SK-N-SH (cell line): ENCODE measurements around the gene PSTPIP2. TPM values are rescaled to one million over a fixed set of nuclear protein-coding genes. Genes with fewer than 3 reads are reported as not detected.
"Not testable (repeated sequence)": the region's sequence is repeated elsewhere in the genome, so short reads cannot be mapped to it uniquely, and the experiment has no call there.

ENCODE experiments used
- CTCF ChIA-PET: fragments of 300-600, 350-600 bp; formaldehyde crosslinking; extraction: SDS; loops from one replicate; lab custom pipeline; 2021; lab: Yijun Ruan, JAX
- POLR2A ChIA-PET: fragments of 350-600 bp; sonication (Branson Sonifier 250); formaldehyde crosslinking; extraction: SDS; loops from one replicate; lab custom pipeline; 2020; ENCODE audit warnings: antibody characterized with exemption, inconsistent platforms; lab: Yijun Ruan, JAX
- DNase-seq: peaks from one replicate; pipeline ENCODE4 v3.0.0; 2012
- H2AFZ ChIP-seq: fragments of 200-600 bp; sonication (generic); 2 replicates; pipeline ENCODE4 v1.8.1; 2016; ENCODE audit warnings: antibody characterized with exemption, mild to moderate bottlenecking, low read depth
- H3F3A ChIP-seq: fragments of 200-600 bp; sonication (generic); replicated peaks from 2 replicates; pipeline ENCODE3; 2016; ENCODE audit warnings: antibody characterized with exemption, mild to moderate bottlenecking; ENCODE audit not compliant: insufficient read depth
- H3K27ac ChIP-seq, 2 experiments: fragments of 200-500 bp in 1 of 2; fragments of 200-600 bp in 1 of 2; sonication (Bioruptor generic) in 1 of 2; sonication (generic), shearing (Covaris generic) in 1 of 2; 2 replicates each; pipeline versions ENCODE4 v1.5.1 to v1.6.1; 2014 to 2016; ENCODE audit warnings: low read depth in 2 of 2, inconsistent platforms in 1 of 2, low read length in 1 of 2, mild to moderate bottlenecking in 1 of 2, mixed read lengths in 1 of 2
- H3K27me3 ChIP-seq: fragments of 200-600 bp; sonication (generic), shearing (Covaris generic); 2 replicates; pipeline ENCODE4 v1.6.1; 2016; ENCODE audit warnings: mixed run types; ENCODE audit not compliant: insufficient read depth
- H3K36me3 ChIP-seq, 2 experiments: fragments of 200-500 bp in 1 of 2; fragments of 200-600 bp in 1 of 2; sonication (Bioruptor generic) in 1 of 2; sonication (generic) in 1 of 2; replicated peaks in 1 of 2; 2 replicates each; pipeline versions ENCODE3 to v1.5.1; 2014 to 2016; ENCODE audit warnings: low read length in 1 of 2, mild to moderate bottlenecking in 1 of 2; ENCODE audit not compliant: insufficient read depth in 2 of 2, control insufficient read depth in 1 of 2
- H3K4me1 ChIP-seq, 2 experiments: fragments of 200-500 bp in 1 of 2; fragments of 200-600 bp in 1 of 2; sonication (Bioruptor generic) in 1 of 2; sonication (generic), shearing (Covaris generic) in 1 of 2; 2 replicates each; pipeline versions ENCODE4 v1.5.1 to v1.6.1; 2014 to 2016; ENCODE audit warnings: low read depth in 1 of 2, low read length in 1 of 2, mixed run types in 1 of 2; ENCODE audit not compliant: insufficient read depth in 2 of 2, control insufficient read depth in 1 of 2
- H3K4me2 ChIP-seq: fragments of 200-600 bp; sonication (generic), shearing (Covaris generic); 2 replicates; pipeline ENCODE4 v1.6.1; 2017; ENCODE audit warnings: mixed run types
- H3K4me3 ChIP-seq, 2 experiments: fragments of 200-500 bp in 1 of 2; fragments of 200-600 bp in 1 of 2; sonication (Bioruptor generic) in 1 of 2; sonication (generic), shearing (Covaris generic) in 1 of 2; 2 replicates each; pipeline versions ENCODE4 v1.5.1 to v1.8.1; 2014 to 2016; ENCODE audit warnings: low read depth in 2 of 2, inconsistent platforms in 1 of 2, low read length in 1 of 2, mild to moderate bottlenecking in 1 of 2, mixed read lengths in 1 of 2, moderate library complexity in 1 of 2
- H3K79me2 ChIP-seq: fragments of 200-600 bp; sonication (generic); 2 replicates; pipeline ENCODE4 v1.8.1; 2017; ENCODE audit warnings: mild to moderate bottlenecking; ENCODE audit not compliant: insufficient read depth
- H3K9ac ChIP-seq: fragments of 200-600 bp; sonication (generic); 2 replicates; pipeline ENCODE4 v1.6.1; 2017; ENCODE audit warnings: mixed run types
- H3K9me2 ChIP-seq: fragments of 200-600 bp; sonication (generic); 2 replicates; pipeline ENCODE4 v1.6.1; 2017; ENCODE audit warnings: mixed run types
- H3K9me3 ChIP-seq: fragments of 200-600 bp; sonication (generic); 2 replicates; pipeline ENCODE4 v1.6.1; 2017; ENCODE audit warnings: mixed run types, mild to moderate bottlenecking, moderate library complexity
- H4K20me1 ChIP-seq: fragments of 200-600 bp; sonication (generic); 2 replicates; pipeline ENCODE4 v1.6.1; 2017; ENCODE audit warnings: mild to moderate bottlenecking, mixed run types; ENCODE audit not compliant: insufficient read depth
- EZH2phosphoT487 ChIP-seq: fragments of 200-600 bp; sonication (generic); IDR thresholded peaks from 2 replicates; pipeline ENCODE4 v1.6.1; 2017; ENCODE audit warnings: low read depth, mixed run types, mild to moderate bottlenecking, antibody characterized with exemption, moderate library complexity, borderline replicate concordance
- FOSL2 ChIP-seq: IDR thresholded peaks from 2 replicates; pipeline ENCODE4 v1.4.0; 2012; ENCODE audit warnings: low read depth, mild to moderate bottlenecking, moderate library complexity, borderline replicate concordance
- FOXJ3 ChIP-seq: sonication (generic); formaldehyde crosslinking; IDR thresholded peaks from 2 replicates; pipeline ENCODE4 v1.5.1; 2020; ENCODE audit warnings: mild to moderate bottlenecking, missing genetic modification reagents
- GABPA ChIP-seq: IDR thresholded peaks from 2 replicates; pipeline ENCODE4 v1.4.0; 2012; ENCODE audit warnings: low read depth, mild to moderate bottlenecking
- GATA2 ChIP-seq: sonication (generic); formaldehyde crosslinking; IDR thresholded peaks from 2 replicates; pipeline ENCODE4 v1.5.0; 2020; ENCODE audit warnings: mild to moderate bottlenecking, missing genetic modification reagents
- JUND ChIP-seq: IDR thresholded peaks from 2 replicates; pipeline ENCODE4 v1.4.0; 2012
- MXI1 ChIP-seq: IDR thresholded peaks from 2 replicates; pipeline ENCODE4 v1.6.1; 2012; ENCODE audit warnings: mild to moderate bottlenecking, low read depth, low read length, improper control_type of control experiment
- NFIC ChIP-seq: IDR thresholded peaks from 2 replicates; pipeline ENCODE4 v1.4.0; 2012; ENCODE audit warnings: borderline replicate concordance
- NRF1 ChIP-seq: IDR thresholded peaks from 2 replicates; pipeline ENCODE4 v1.6.1; 2012; ENCODE audit warnings: low read depth, mild to moderate bottlenecking, low read length
- SMC3 ChIP-seq: IDR thresholded peaks from 2 replicates; pipeline ENCODE4 v1.6.1; 2012; ENCODE audit warnings: low read depth, low read length, improper control_type of control experiment
- TAF1 ChIP-seq: IDR thresholded peaks from 2 replicates; pipeline ENCODE4 v1.6.1; 2012; ENCODE audit warnings: low read depth, mild to moderate bottlenecking, low read length, moderate library complexity, borderline replicate concordance
- TCF12 ChIP-seq: IDR thresholded peaks from 2 replicates; pipeline ENCODE4 v1.4.0; 2012
- TEAD4 ChIP-seq: IDR thresholded peaks from 2 replicates; pipeline ENCODE4 v1.4.0; 2012; ENCODE audit warnings: mild to moderate bottlenecking, borderline replicate concordance; ENCODE audit not compliant: insufficient read depth
- WGBS: methylation state at CpG from one replicate; pipeline ENCODE4 v1.1.6; 2017; ENCODE audit warnings: low lambda C conversion rate; 5-methylcytosine and 5-hydroxymethylcytosine counted together
- polyA plus RNA-seq, 3 experiments: library from polyadenylated mRNA; depleted of rRNA; stranded (reverse); fragments of >200 nt; gene quantifications; 2 replicates each; pipeline ENCODE4 v1.2.3, GENCODE V29; 2012
- TF ChIP-seq, protein P1 (sequence below): IDR thresholded peaks from 2 replicates; pipeline ENCODE4 v1.4.0; 2012; ENCODE audit warnings: low read depth
- TF ChIP-seq, protein P2 (sequence below): fragments of 150-350 bp; IDR thresholded peaks from 2 replicates; pipeline ENCODE4 v1.6.1; 2017; ENCODE audit warnings: antibody characterized with exemption, low read length, low read depth, borderline replicate concordance
- TF ChIP-seq, protein P3 (sequence below): IDR thresholded peaks from 2 replicates; pipeline ENCODE4 v1.4.0; 2012; ENCODE audit warnings: low read depth, borderline replicate concordance
- TF ChIP-seq, protein P4 (sequence below): IDR thresholded peaks from 2 replicates; pipeline ENCODE4; 2012
- TF ChIP-seq, protein P5 (sequence below): fragments of 200-600 bp; sonication (generic); IDR thresholded peaks from 2 replicates; pipeline ENCODE4 v1.6.1; 2017; ENCODE audit warnings: antibody characterized with exemption, mild to moderate bottlenecking, moderate library complexity

The PSTPIP2 gene
- polyA plus RNA-seq, 1 of the 3 experiments (the other 2 are of a cell fraction) = 9.5 TPM

GRCh38 chr18:46050268-46050667 is 21.8 kb downstream of the PSTPIP2 start:
- H3K4me1 ChIP-seq = peaks cover 0 to 8% of the 10 kb centered on the region in 2 experiments; a peak in 1 of 4 replicates
- H4K20me1 ChIP-seq = no peaks in the 10 kb centered on the region
- H3K4me2 ChIP-seq = no peak overlapping the region
- no peak overlapping the region for H3K27ac ChIP-seq
- H3K36me3 ChIP-seq = no peaks in the 10 kb centered on the region
- TF ChIP-seq, protein P1, sequence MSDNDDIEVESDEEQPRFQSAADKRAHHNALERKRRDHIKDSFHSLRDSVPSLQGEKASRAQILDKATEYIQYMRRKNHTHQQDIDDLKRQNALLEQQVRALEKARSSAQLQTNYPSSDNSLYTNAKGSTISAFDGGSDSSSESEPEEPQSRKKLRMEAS = no peak
- TF ChIP-seq MXI1 (no peak), TAF1 (no peak), TEAD4 (no peak), FOXJ3 (CRISPR knock-in tag) (no peak), FOSL2 (no peak), NRF1 (no peak), GABPA (no peak), TCF12 (no peak), SMC3 (no peak), EZH2phosphoT487 (no peak), NFIC (no peak), GATA2 (CRISPR knock-in tag) (no peak), JUND (no peak)
- TF ChIP-seq, protein P2, sequence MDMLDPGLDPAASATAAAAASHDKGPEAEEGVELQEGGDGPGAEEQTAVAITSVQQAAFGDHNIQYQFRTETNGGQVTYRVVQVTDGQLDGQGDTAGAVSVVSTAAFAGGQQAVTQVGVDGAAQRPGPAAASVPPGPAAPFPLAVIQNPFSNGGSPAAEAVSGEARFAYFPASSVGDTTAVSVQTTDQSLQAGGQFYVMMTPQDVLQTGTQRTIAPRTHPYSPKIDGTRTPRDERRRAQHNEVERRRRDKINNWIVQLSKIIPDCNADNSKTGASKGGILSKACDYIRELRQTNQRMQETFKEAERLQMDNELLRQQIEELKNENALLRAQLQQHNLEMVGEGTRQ = no peak
- TF ChIP-seq, protein P3, sequence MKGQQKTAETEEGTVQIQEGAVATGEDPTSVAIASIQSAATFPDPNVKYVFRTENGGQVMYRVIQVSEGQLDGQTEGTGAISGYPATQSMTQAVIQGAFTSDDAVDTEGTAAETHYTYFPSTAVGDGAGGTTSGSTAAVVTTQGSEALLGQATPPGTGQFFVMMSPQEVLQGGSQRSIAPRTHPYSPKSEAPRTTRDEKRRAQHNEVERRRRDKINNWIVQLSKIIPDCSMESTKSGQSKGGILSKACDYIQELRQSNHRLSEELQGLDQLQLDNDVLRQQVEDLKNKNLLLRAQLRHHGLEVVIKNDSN = no peak
- TF ChIP-seq, protein P4, sequence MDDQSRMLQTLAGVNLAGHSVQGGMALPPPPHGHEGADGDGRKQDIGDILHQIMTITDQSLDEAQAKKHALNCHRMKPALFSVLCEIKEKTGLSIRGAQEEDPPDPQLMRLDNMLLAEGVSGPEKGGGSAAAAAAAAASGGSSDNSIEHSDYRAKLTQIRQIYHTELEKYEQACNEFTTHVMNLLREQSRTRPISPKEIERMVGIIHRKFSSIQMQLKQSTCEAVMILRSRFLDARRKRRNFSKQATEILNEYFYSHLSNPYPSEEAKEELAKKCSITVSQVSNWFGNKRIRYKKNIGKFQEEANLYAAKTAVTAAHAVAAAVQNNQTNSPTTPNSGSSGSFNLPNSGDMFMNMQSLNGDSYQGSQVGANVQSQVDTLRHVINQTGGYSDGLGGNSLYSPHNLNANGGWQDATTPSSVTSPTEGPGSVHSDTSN = no peak
- no peaks in the 10 kb centered on the region for H3K27me3 ChIP-seq
- ChIA-PET CTCF (interaction anchor here (1.4 kb wide), 1 partner anchor 362 kb away, joined by 3 read pairs; no protein-coding TSS in a partner anchor), POLR2A (no interaction called here)
- H3K9me2 ChIP-seq = no peaks in the 10 kb centered on the region
- no peak overlapping the region for H3K9ac ChIP-seq
- DNase-seq = no peak
- WGBS = 94% methylated on average over 5 of the region's 5 CpGs
- no peak overlapping the region for H2AFZ ChIP-seq
- H3K79me2 ChIP-seq = peaks cover 7% of the 10 kb centered on the region; the same call in 1 of the 2 replicates
- peaks cover 9% of the 10 kb centered on the region for H3F3A ChIP-seq
- H3K9me3 ChIP-seq = no peaks in the 10 kb centered on the region
- H3K4me3 ChIP-seq = no peak overlapping the region

DNA sequence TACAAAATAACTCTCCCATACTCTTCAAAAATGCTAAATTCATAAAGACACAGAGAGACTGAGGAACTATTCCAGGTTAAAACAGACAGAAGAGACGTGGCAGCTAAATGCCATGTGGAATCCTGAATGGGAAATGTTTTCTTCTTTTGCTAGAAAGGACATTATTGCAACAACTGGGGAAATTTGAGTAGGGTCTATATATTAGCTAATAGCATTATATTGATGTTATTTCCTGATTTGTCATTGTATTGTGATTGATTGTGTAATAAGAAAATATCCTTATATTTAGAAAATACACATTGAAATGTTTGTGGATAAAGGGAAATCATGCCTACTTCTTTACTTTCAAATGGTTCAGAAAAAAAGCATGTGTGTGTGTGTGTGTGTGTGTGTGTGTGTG is 23.4 kb downstream of the PSTPIP2 start:
- Histone ChIP-seq H2AFZ (no peak overlapping the region), H3K9ac (no peak overlapping the region), H3F3A (peaks cover 9% of the 10 kb centered on the region), H3K4me3 (no peak overlapping the region), H3K4me2 (no peak overlapping the region), H3K9me3 (no peaks in the 10 kb centered on the region), H3K4me1 (peaks cover 0 to 8% of the 10 kb centered on the region in 2 experiments; a peak in 1 of 4 replicates), H3K79me2 (peaks cover 7% of the 10 kb centered on the region; the same call in 1 of the 2 replicates), H3K9me2 (no peaks in the 10 kb centered on the region), H3K27me3 (no peaks in the 10 kb centered on the region), H3K27ac (no peak overlapping the region), H3K36me3 (no peaks in the 10 kb centered on the region), H4K20me1 (no peaks in the 10 kb centered on the region)
- no peak for DNase-seq
- ChIA-PET POLR2A (no interaction called here), CTCF (interaction anchor here (0.9 kb wide), 1 partner anchor 25 kb away, joined by 3 read pairs; no protein-coding TSS in a partner anchor)
- TF ChIP-seq, protein P5, sequence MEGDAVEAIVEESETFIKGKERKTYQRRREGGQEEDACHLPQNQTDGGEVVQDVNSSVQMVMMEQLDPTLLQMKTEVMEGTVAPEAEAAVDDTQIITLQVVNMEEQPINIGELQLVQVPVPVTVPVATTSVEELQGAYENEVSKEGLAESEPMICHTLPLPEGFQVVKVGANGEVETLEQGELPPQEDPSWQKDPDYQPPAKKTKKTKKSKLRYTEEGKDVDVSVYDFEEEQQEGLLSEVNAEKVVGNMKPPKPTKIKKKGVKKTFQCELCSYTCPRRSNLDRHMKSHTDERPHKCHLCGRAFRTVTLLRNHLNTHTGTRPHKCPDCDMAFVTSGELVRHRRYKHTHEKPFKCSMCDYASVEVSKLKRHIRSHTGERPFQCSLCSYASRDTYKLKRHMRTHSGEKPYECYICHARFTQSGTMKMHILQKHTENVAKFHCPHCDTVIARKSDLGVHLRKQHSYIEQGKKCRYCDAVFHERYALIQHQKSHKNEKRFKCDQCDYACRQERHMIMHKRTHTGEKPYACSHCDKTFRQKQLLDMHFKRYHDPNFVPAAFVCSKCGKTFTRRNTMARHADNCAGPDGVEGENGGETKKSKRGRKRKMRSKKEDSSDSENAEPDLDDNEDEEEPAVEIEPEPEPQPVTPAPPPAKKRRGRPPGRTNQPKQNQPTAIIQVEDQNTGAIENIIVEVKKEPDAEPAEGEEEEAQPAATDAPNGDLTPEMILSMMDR = no peak
- WGBS = 69% methylated on average over 1 of the region's 1 CpG

GRCh38 chr18:46047369-46047768 is 24.7 kb downstream of the PSTPIP2 start:
- H3K79me2 ChIP-seq, POLR2A ChIA-PET, H3K9me2 ChIP-seq, H3K4me1 ChIP-seq, H3K27ac ChIP-seq, H3K36me3 ChIP-seq, H3K4me2 ChIP-seq, CTCF ChIA-PET, H3K9ac ChIP-seq, H3K4me3 ChIP-seq, H2AFZ ChIP-seq, DNase-seq, H3K9me3 ChIP-seq, H4K20me1 ChIP-seq, H3K27me3 ChIP-seq: not testable (repeated sequence)
- H3F3A ChIP-seq = peaks cover 11% of the 10 kb centered on the region
- 90% methylated on average over 13 of the region's 13 CpGs for WGBS
